Hematopoietic multipotent progenitor cell (in vitro differentiated cells): ENCODE measurements around the gene GPC6. TPM values are rescaled to one million over a fixed set of nuclear protein-coding genes. Genes with fewer than 3 reads are reported as not detected.
"Not testable (repeated sequence)": the region's sequence is repeated elsewhere in the genome, so short reads cannot be mapped to it uniquely, and the experiment has no call there.

Experiments used
- DNase-seq, 3 donors: peaks; one replicate each; pipeline ENCODE4 v3.0.0-alpha.2; 2011 to 2015; ENCODE audit warnings: low read depth in 2 of 3, low spot score in 2 of 3
- total RNA-seq: library from RNA; depleted of rRNA; stranded (reverse); fragments of >200 nt; gene quantifications from one replicate; pipeline ENCODE4 v1.2.3, GENCODE V29; 2012

The GPC6 gene
- total RNA-seq, 1 donor, result 0.54 TPM

DNA sequence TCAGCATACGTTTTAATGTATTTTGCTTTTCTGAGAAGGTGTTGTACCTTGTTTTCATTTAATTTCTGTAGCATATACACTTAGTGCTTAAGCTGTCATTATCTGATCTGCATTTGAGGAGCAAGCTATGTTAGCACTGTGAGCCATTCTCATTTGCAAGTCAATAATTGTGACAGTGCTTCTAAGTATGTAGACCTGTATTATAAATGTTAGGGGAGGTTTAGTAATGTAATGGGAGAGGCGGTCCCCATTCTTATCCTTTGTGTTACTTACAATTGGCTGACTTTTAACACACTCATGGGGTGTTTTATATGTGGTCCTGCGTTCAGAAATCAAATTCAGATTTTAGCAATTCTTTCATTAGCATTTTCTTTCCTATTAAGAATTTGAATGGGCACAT lies 90.2 kb downstream of the GPC6 start:
- no peak for DNase-seq

DNA sequence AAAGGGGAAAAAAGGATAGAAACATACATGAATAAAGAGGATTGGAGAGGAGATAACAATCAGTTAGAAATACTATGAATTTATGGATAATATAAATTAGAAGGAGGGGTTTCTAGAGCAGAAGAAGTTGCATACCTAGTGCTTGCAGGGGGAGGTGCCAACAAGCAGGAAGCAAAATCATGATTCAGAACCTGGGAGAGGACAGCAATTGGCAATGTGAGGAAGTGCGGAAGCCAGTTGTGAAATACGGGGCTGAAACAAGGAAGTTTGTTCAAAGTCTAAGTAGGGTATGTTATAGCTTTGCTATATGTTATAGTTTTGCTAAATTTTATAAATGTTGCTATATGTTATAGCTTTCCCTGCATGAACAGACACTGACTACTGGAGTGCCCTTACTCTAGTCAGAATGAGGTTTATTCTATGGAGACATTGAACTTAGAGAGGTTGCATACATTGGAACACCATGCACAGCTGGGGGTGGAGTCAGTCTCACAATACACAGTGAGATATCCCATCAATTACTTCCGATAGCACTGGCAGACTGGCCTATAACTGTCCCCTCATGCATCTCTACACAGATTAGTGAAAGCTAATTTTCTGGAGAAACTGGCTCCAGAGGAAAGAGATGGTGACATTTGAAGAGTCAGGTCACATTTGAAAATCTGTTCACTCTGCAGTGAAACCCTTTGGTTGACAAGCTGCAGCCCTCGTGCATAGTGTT lies 92.1 kb downstream of the GPC6 start:
- DNase-seq, result no peak

DNA sequence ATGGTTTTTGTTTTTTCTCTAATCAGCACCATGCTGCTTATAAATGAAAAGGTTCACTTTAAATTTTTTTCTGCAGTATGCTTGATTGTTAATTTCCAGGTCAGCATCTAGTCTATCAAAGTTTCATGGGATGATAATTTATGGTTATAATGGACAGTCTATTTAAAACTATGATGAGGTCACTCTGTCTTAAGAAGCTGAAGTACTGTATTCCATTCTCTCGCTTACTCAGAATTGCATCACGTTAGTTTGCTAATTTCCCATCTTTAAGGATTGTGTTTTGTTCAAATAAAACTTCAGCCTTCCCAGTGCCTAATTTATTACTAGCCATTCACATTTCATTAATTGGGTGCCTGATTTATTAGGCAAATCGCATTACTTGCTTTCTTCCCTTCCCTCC lies 94.3 kb downstream of the GPC6 start:
- no peak for DNase-seq

DNA sequence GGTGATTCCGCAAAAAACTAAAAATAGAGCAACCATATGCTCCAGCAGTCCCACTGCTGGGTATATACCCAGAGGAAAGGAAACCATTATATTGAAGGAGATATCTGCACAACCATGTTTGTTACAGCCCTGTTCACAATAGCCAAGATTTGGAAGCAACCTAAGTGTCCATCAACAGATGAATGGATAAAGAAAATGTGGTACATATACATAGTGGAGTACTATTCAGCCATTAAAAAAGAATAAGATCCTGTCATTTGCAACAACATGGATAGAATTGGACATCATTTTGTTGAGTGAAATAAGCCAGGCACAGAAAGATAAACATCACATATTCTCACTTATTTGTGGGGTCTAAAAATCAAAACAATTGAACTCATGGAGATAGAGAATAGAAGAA lies 97.3 kb downstream of the GPC6 start:
- DNase-seq, result not testable (repeated sequence)

DNA sequence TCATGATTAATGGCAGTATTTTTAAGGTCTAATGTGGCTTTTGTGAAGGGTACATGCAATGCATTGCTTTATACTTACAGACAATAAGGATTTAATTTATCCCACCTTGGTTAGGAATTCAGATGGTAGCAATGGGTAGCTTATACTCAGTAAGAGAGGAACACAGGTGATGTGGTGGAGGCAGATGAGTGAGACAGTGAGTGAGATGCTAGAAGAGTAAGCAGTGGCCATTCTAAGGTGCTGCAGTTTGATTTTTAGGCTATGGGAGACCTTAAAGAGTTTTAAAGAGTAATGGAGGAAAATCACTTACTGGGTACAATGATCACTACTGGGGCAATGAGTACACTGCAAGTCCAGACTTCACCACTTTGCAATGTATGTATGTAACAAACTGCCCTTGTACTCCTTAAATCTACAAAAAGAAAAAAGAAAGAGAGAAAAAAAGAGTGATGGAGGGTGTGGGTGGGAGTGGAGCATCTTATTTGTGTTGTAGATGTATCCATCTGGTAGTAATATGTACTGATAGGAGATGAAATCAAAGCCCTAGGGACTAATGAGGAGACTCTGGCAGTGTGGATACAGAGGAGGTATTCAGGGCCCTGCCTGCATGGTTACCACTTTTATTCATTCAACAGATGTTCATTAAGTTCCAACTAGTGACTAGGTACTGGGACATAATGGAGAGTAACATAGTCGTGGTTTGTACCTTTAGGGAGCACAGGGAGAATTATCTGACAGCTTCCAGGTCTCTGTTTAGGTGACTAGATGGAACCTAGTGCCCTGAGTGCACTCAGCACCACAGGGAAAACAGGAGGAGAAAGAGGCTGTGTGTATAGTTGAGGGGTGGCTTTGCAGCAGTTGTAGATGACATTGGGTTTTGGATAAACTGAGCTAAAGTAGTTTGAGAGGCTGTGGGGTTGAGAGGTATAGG lies 99.0 kb downstream of the GPC6 start:
- DNase-seq, result no peak

DNA sequence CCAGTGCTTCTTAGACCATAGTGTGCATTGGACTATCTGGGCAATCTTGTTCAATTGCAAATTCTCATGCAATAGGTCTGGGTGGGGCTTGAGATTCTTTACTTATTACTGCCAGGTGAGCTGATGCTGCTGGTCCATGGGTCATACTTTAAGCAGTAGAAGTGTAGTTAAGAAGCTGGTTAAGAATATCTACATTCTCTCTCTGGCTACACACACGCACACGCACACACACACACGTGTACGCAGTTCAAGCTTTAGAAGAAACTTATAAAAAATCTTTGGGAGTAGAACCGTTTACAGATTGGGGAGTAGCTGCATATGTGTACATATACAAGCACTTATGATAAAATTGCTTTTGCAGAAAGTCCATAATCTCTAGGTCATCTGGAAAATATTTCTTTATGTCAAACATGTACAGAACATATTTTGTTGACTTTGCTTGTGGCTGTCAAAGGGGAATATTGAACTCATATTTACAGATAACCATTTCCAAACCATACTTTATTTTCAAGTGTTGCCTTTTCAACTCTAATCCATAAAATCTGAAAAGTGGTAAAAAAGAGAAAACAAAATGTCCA lies 99.7 kb downstream of the GPC6 start:
- DNase-seq, result no peak

DNA sequence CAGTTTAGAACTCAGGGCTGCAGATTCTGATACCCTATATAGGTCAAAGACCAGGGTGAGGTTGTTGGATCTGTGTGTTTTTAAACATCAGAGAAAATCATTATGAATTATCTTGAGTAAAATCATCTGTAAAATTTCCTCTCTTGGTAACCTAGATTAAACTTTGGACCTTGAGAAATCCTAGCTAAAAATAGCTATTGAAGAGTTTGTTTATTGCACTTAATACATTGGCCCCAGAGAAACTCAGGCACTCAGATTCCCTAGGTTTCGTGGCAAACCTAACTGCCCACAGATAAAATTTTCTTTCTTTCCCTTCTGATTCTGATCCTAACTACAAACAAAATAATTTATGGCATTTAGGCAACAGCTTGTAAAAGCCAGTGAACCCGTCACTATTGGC lies 102.3 kb downstream of the GPC6 start:
- no peak for DNase-seq

DNA sequence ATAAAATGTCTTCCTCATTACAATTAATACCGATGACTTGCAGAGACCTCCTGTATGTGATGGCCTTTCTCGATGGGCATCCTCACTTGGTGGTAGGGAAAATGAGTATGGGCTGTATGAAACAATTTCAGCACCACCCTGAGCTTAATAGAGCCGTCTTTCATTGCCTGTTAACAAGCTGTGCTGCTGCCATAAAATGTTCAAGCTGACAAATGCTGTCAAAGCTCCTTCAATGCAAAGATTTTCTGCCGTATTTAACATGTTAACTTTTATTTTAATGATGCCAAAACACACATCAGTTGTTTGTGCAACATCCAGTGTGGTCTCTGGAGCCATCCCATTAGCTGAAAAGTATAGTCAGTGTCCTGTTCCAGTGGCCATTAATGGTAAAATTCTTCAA lies 110.1 kb downstream of the GPC6 start:
- DNase-seq, result no peak

DNA sequence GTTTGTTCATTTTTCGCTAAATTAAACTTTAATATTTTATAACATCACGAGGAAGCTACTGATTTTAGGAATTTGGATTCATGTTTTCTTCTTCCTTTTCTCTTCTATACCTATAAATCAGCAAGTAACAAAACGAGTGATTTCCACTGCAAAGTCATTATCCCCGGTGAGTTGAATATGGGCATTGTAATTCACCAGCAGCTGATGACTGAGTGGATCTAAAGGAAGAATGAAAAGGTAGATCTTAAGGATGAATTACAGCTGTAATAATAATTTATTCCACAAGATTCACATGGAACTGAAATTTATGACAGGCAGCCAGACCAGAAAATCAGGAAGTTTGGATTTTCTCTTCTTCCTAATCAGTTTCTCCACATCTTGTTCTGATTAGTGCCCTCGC lies 111.4 kb downstream of the GPC6 start:
- no peak for DNase-seq

DNA sequence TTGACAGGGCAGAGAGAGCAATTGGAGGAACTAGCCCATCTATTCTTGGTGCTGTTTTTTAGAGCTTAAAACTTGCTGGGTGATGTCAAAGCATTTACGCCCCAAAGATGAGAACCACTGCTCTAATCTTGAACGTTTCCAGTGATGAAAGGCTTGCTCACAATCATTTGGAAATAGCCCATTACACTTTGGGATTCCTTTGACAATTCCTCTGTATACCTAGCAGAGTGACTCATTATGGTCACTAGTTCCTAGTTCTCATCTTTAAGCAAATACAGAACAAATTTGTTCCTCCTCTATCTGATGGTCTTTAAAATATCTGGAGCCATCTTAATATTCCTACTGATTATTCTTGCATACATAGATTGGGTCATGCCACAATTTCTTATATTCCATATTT lies 112.3 kb downstream of the GPC6 start:
- no peak for DNase-seq

DNA sequence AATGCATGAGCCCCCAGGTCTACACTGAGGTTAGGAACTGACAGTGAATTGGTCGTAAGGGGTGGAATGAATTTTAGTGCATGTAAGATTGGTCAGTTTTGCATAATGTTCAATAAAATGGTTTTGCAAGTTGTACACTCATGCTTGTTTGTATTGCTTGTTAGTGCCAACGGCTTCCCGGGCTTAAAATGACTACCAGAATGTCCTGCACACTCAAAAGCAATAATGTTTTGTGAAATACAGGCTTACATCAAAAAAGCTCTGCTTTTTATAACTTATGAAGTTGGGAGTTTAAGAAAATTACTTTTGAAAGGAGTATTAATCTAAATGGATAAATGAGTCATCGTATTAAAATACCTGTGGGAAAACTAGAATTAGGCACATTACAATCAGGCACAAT lies 112.9 kb downstream of the GPC6 start:
- DNase-seq, result no peak

DNA sequence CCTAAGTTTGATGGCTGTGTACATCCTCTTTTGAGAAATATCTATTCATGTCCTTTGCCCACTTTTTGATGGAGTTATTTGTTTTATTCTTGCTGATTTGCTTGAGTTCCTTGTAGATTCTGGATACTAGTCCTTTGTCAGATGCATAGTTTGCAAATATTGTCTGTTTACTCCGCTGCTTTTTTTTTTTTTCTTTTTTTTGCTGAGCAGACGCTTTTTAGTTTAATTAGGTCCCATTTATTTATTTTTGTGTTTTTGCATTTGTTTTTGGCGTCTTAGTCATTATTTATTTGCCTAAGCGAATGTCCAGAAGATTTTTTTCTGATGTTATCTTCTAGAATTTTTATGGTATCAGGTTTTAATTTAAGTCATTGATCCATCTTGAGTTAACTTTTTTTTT lies 114.9 kb downstream of the GPC6 start:
- DNase-seq, result no peak

DNA sequence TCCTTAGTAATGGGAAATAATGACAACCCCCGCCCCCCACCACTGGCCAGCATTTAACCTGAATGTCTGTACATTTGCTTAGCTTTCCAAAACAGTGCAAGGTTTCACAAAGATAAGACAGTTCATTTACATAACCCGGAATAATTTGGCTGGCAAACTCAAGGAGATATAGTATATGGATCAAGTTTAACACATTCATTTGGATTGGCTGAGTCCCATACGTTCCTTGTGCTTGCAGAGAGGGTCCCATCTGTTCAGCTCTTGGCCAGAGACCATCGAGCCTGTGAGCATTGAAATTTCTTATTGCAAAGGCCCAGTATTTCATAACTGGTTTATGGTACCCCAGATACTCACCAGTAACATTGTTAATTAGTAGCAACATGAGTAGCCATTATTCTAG lies 116.5 kb downstream of the GPC6 start:
- no peak for DNase-seq

DNA sequence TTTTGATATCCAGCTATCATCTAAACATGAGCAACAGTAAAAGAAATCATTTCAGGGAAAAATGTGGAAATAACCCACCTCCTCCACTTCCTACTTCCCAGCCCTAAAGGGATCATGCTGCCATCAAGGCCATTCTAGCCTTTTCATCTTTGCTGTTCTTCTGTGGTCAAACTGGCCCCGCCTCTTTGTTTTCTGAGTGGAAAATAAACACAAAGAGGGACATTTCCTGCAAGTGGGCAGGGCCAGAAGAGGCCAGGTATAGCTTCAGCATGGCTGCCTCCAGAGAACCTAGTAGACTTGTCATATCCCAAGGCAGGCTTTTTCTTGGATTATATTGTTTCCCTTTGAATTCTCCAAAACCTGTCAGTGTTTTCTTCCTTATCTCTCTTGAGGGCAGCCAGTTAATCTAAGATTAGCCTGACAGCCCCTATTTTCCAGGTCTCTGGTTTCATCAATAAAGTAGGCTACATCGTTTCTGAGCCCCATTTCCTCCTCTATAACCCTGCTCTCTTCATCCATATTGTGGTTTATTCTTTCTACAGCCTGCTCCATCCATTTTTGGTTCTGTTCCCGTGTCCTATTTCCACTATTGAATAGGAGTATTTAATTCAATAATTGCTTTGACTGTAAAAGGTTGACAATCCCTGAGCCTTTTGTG lies 117.6 kb downstream of the GPC6 start:
- DNase-seq, result no peak

DNA sequence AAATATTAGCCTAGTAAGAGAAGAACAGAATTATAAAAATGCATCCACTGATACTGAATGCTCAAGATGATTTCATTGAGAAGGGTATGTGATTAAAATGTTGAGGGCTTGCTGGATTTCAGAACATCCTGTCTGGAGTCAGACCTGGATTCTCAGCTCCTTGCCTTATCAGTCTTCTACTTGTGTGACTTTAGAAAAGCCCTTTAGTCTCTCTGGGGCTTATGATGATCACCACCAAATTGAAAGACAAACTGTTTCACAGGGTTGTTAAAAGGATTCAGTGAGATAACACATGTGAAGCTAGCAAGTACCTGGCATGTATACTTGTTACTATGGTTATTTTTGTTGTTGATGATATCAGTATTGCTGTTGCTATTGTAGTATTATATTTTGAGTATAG lies 118.4 kb downstream of the GPC6 start:
- DNase-seq, result no peak

DNA sequence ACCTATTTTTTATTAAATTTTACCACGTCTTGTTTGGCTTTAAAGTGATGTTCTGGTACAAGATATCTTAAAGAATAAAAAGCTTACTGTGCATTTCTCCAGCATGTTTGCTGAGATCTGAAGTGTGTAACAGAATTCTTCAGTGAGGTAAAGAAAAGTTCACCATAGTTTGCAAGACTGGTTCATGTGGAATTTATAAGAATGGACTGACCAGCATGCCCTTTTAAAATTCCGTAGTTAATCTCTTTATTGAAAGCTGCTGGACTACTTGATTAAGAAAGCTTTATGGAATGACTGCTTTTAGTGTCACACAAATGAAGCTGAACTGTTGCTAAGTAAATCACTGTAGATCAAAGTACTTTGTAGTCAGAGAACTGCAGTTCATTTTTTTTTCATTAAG lies 119.2 kb downstream of the GPC6 start:
- DNase-seq, result no peak

DNA sequence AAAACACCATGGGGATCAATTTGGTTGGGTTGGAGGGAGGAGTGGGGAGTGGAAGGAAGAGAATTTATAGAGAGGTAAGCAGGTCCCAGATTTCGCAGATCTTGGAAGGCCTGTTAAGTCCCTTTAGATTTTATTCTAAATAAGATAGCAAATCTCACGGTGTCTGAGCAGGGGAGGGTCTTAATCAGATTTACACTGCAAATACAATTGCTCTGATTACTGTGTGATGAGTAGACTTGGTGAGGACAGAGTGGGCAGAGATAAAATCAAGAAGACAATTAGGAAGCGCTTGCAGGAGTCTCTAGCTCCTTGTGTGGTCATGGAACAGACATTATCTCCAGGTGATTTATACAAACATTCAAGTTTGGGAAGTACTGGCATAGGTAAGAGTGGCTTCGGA lies 126.0 kb downstream of the GPC6 start:
- no peak for DNase-seq

DNA sequence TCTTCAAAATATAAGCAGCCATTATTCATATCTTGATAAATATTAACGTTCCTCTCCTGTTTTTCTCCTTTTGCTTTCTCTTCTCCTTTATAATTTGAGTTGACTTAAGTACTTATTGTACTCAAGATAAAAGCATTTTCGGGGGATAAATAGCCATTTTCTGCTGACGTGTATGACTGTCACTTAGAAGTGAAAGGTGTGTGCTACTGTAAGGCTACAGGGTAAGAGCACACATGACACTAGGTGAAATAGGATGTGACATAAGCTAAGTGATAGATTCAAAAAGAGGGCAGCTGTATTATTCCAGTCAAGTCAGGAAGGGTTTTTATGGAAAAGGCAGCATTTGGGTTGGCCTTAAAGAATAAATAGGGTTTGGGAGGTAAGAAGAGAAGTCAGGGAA lies 128.5 kb downstream of the GPC6 start:
- DNase-seq, result no peak

DNA sequence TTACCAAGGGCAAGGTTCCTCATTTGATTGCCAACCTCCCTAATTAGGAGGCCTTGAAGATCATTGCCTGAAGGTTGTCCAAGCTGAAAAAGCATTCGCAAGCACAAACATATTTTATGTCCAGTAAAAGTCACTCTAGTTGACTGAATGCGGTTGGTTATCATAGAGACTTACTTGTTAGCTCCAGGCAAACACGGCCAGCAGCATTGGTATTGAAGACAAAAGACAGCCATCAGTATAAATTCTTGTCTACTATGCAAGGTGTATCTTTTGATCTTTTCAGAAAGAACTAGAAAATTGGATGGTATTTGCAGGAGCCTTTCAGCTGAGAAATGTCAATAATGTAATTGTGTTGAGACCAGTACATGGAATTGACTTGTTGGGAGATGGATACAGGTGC lies 129.9 kb downstream of the GPC6 start:
- DNase-seq, result no peak

DNA sequence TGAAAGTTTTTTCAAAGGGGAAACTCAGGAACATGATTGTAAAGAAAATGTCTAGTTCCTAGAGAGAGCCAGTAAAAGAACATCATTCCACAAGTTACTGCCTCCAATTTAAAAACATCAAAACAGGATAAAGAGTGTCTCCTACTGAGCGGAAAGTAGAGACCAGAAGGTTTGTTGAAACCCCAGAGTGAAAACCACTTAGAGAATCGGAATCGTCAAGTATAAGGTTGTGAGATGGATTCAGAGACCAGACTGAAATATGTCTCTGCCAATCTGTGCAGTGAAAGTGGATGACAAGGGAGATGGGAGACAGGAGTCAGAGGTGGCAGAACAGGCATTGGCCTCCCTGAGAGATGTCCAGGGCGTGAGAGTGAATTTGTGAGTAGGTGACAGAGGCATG lies 133.4 kb downstream of the GPC6 start:
- DNase-seq, result no peak

DNA sequence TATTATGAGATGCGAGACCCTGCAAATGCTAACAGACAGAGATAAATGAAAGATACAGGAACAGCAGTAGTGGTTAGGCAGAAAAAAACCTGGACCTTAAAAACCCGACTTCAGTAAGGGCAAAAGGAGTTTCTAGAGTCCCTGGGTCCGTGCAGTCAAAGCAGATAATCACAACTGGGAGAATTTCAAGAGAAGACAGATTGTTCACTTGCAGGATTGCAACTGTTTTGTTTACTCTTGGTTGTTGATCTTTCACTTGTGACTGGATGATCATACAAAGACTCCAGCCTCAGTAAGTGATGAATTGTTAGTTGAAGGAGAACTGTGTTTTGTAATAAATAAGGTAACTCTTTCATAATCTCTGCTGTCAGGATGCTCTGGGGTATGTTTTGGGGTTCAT lies 135.1 kb downstream of the GPC6 start:
- no peak for DNase-seq
